CD4-positive, alpha-beta T cell treated with Interleukin-21 for 1 hour (primary cell): Measurements from ENCODE around the gene HDAC4.
"Not testable (repeated sequence)": the region's sequence is repeated elsewhere in the genome, so short reads cannot be mapped to it uniquely, and the experiment has no call there.

Experiments
- DNase-seq: peaks from one replicate; pipeline ENCODE4 v3.0.0-alpha.2; 2020

The HDAC4 gene

DNA sequence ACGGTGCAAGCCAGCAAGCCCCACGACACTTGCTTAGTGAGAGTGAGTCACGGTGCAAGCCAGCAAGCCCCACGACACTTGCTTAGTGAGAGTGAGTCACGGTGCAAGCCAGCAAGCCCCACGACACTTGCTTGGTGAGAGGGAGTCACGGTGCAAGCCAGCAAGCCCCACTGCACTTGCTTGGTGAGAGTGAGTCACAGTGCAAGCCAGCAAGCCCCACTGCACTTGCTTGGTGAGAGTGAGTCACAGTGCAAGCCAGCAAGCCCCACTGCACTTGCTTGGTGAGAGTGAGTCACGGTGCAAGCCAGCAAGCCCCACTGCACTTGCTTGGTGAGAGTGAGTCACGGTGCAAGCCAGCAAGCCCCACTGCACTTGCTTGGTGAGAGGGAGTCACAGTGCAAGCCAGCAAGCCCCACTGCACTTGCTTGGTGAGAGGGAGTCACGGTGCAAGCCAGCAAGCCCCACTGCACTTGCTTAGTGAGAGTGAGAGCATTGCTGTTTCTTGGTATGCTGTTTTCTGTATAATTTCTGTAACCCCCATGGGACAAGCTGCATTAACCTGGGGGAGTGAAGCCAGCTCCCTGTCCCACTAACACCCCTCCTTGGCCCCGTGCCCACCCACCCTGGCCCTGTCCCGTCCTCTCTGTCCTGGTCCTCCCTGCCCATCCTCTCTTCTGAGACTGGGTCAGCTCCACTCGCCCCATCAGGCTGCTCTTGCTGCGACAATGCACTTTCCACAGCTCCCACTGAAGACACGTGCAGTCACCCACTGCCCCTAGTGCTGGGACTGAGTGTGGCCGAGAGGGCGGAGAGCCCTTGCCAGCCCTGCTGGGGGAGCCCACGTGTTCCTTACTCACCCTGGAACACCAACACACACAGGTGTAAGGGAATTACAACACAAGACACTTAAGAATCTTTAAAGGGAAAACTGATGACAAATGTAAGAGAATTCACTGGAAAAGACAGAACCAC, 331.2 kb downstream of the HDAC4 start:
- DNase-seq, result not testable (repeated sequence)

DNA sequence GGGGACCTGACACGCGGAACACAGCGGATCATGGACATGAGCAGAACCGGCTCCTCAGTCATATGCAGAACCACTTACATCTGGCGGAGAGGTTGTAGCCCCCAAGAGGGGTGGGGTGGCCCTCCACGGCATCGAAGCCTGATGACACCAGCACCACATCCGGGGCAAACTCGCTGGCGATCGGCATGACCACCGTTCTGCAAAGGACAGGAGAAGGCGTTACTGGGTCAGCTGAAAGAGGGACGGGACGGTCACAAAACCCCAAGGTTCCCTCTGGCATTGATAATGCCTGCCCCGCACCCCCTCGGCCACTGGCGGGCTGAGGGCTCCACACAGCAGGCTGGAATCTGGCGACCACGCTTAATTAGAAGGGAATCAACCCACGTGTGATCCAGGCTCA, 332.4 kb downstream of the HDAC4 start:
- DNase-seq, result no peak

DNA sequence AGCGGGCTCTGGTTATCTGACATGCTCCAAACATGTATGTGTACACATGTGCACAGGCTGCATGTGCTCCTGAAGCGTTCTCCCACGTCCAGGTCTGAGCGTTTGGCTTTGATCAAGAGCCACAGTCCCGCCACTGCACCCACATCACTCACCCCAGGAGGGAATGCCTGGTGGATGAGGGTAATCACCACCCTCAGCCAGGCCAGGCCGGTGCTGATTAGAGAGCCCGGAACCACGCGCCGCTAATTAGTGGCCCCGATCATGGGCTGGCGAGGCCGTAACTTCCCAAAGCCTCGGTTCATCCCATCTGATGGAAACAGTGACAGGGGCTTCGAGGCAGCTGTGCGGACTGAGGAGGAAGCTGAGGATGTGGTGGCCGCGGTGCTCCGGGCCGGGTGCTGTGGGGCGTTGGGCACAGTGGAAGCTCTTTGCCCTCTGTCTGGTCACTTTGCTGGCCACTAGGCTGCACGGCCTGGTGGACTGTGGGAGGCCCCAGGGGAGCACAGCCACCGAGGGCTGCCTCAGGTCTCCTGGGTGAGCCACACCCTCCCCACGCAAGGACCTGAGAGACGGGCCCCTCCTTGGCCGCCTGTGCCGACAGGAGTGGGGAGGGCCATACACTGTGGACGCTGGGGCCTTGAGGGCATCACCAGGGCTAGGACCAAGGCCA, 333.5 kb downstream of the HDAC4 start:
- no peak for DNase-seq

DNA sequence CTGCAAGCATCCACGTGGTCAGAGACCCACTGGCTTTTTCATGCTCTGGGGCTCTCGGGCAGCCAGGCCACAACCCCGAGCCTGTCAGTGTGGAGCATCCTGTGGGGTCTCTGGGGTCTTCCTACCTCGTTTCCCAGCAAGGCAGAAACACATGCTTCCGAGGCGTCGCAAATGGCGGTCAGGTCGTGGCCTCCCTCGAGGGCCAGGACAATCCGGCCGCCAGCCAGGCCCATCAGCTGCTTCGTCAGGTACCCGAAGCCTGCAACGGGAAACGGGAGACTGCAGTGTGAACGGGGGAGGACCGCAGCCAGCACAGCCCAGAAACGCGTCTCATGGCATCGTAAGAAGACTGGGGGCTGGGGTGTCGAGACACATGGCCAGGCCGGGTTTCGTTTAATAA, 334.2 kb downstream of the HDAC4 start:
- no peak for DNase-seq

DNA sequence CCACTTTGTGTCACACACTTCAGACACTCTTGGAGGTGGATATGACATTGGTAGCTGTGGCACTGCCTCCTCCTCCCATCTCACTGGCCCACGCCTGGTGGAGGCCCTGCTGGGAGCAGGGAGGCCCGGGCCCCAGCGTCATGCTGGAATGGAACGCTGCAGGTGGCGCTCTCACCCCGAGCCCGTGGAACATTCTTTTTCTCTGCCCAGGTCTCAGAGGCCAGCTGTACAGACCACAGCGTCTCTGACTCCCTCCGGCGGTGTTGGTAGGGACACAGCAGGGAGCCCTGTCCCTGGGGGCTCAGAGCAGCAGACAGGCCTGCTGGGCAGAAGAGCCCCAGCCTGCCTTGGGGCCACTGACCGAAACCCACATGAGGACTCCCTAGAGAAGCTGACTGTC, 334.9 kb downstream of the HDAC4 start:
- DNase-seq, result no peak

DNA sequence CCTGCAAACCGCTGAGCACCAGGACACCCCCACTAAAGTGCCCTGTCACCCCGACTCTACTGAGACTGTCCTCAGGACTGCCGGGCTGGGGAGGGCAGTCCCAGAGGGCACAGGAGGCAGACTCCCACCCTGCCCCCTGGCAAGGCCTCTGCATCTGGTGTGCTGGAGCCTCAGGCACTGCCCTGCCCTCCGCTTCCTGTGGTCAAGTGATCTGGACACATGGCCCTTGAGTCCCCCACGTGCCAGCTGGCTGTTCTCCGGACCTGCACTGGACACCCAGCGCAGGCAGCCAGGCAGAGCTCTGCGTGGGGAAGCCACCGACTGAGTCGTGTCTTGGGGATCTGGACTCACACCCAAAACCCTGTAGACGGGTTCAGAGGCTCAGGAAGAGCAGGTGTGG, 335.3 kb downstream of the HDAC4 start:
- no peak for DNase-seq

DNA sequence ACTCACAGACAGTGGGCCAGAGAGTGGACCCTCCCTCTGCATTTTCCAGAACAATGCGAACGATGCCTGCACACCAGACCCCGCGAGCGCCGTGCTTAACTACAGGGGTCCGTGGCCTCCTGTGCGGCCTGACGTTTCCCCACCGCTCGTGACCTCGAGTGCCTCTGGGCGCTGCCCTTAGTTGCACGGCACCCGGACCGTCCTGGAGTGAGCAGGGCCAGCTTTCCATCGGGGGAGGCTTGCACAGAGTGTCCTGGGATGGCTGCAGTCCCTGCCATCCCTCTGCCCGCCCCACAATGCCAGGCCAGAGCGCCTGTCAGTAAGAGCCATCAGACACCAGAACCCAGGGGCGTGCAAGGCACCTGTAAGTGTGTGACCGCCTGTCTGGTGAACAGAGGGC, 335.9 kb downstream of the HDAC4 start:
- DNase-seq, result no peak

DNA sequence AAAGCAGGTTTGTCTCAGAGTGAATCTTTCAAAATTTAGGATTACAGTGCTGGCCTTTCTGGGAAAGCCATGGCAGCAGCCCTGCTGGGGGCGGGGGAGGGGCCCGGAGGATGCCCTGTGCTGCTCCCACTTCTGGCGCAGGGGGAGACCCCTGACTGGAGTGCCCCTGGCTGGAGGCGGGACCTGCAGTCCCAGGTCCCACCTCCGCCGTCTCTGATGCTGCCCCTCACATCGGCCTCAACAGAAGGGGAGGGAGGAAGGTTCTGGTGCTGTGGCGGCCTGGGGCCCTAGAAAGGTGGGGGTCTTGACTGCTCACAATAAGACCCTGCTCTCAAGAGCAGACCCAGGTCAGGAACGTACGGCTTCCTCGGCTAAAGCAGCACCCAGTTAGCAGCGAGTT, 336.6 kb downstream of the HDAC4 start:
- DNase-seq, result no peak

DNA sequence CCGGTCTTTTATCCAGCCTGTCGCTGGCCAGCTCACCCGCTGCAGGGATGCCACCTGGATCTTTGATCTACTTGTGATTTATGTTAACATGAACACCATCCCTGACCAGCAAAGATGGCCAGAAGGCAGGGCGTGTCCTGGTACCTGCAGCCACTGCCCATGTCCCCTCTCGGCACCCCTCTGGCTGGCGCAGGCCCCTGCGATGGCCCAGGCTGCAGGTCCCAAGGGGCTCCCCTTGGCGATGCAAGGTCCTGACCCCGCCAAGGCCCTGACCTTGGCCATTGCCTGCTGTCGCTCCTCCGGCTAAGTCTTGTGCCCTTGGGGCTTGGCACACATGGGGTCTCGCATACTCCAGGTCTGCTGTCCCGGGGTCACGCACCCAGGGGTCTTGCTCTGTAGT, 338.1 kb downstream of the HDAC4 start:
- DNase-seq, result no peak

DNA sequence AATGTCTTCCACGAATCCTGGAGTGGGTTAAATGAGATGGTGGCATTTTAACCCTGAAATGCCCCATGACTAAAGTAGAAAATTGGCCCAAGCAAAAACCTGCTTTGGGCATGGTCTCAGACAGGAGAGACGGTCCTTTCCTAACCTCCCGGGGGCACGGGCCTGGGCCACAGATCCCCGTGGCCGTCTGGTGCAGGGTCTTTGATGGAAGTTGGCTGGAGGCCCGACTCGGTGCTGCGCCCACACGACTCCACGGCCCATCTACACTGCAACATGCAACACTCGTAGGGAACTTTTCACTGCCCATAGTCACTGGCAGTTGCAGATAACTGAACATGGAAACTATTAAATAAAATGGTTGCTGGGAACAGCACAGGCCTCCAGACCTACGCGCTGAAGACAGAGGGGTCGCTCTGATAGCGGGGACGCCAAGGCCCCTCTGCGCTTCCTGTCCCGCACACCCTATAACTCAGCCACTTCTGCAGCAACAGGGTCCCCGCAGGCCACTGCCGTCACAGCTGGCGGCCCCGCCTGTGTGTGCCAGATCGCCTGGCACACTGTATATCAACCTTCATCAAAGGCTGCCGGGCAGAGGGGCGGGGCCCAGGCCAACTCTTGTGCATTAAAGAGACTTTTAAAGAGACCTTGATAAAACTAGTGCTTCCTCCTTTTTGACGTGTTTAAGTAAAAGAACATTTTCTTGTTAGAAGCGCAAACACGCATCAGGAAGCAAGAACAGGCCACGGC, 338.8 kb downstream of the HDAC4 start:
- no peak for DNase-seq

DNA sequence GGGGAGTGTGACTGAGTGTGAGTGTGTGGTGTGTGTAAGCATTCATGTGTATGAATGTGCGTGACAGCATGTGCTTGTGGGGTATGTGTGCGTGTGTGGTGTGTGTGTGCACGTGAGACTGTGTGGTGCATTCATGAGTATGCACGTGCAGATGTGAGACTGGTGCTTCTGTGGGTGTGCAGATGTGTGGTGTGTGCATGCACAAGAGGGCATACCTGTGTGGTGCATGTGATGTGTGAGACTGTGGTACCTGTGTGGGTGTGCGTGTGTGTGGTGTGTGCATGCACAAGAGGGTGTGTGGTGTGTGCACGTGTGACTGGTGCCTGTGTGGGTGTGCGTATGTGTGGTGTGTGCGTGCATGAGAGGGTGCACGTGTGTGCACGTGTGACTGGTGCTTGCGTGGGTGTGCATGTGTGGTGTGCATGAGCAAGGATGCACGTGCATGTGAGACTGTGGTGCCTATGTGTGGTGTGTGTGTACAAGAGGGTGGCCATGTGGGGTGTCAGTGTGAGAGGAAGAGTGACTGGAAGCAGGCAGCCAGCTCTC, 339.6 kb downstream of the HDAC4 start:
- no peak for DNase-seq

DNA sequence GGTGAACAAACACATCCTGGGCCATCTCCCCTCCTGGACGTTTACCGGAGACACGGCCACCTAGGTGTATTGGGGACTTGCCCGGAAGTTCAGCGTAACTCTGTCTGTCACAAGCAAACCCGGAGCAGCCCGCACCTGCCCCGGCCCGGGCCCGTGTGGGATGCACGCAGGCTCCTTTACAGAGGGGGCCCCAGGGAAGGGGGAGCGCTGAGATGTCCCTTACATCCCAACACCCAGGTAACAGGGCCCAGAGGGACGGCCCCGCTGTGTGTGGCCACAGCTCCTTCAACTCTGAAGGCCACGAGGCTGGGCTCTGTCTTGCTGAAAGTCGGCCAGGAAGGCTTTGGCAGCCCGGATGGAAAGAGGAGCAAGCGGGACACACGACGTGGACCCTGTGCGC, 340.1 kb downstream of the HDAC4 start:
- DNase-seq, result no peak

DNA sequence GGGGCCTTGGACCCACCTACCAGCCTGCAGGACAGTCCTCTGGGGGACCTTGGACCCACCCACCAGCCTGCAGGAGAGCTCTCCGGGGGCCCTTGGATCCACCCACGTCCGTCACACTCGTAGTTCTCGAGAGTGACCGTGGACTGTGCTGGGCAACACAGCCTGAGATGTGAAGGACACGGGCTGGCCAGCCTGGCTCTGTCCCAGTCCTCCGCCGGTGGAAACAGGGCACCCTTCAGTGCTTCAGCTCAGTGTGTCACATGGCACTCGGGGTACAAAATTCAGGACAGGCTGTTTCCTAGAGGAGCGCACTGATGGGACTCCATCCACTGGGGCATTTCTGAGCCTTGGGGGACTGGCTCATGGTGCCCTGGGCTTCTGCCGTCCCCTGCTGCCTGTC, 341.0 kb downstream of the HDAC4 start:
- DNase-seq, result no peak

DNA sequence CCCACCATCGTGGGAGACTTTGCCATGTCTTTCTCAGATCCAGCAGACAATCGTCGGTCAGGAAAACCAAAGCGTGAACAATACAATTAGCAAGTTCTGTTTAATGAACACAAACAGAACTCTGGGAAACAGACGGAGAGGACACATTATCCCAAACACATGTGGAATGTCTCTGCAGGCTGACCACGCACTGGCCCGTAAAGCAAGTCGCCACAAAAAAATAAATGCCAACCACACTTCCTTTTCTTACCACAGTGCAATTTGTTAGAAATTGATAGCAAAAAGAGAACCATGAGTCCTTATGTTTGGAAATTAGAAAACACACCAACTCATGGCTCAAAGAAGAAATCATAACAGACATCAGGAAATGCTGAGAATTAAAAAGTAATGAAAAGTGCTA, 342.1 kb downstream of the HDAC4 start:
- DNase-seq, result no peak

DNA sequence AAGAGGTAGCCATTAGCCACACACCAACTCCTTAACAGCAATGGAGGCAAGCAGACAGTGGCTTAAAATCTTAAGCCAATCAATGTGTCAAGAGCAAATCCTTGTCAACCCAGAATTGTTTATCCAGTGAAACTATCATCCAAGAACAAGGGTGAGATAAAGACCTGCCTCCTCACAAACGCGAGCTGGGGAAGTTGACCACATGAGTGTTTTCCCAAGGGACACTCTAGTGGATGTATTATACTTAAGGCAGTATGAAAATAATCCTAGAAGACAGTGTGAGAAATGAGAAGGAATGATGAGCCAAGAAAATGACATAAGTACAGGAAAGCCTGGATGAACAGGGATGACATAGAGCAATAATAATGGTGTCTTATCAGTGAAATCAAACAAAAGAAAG, 343.3 kb downstream of the HDAC4 start:
- DNase-seq, result no peak

DNA sequence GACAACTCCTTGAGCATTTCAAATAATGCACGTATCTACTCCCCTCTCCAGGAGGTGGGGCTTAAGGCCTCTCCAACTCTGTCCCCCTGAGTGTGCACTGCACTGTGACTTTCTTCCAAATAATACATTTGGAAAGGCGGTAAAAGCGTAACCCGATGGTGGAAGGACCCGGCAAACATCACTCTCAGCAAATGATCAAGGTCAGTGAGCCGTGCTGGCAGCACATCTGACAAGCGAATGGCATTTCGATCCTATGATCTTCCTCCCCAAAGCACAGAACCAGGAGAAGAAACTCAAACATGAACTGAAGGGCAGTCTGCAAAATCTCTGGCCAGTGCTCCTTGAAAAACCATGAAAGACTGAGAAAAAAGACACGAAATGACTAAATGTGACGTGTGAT, 344.2 kb downstream of the HDAC4 start:
- no peak for DNase-seq

DNA sequence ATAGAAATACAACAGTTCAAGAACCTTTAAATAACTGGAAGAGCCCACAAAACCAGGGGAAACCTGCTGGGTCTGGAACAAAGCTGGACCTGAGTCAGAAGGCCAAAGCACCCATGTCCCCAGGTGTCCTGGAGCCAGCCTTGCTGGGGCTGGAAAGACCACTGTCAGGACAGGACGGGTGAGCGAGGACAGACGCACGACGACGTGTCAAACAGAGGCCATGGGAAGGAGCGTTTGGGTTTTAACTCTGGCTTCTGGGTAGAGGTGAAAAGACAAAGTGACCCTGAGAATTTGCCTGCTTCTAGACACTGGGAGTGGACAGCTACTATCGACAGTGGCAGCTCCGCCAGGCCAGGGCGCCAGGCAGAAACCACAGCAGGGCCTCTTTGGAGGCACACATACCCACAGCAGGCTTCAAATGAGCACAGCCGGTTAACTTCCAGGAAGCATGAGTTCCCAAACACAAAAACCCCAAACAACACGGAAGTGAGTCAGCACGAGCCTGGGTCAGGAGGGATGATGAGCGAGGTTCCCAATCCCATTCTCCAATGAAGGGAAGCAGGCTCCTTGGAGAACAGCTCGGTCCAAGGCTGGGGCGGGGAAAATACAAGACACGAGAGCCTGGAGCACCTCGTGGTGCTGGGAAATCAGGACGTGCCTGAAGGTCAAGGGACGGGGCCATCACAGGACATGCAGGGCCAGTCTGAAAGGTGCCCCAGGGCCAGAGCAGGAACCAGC, 344.9 kb downstream of the HDAC4 start:
- no peak for DNase-seq

DNA sequence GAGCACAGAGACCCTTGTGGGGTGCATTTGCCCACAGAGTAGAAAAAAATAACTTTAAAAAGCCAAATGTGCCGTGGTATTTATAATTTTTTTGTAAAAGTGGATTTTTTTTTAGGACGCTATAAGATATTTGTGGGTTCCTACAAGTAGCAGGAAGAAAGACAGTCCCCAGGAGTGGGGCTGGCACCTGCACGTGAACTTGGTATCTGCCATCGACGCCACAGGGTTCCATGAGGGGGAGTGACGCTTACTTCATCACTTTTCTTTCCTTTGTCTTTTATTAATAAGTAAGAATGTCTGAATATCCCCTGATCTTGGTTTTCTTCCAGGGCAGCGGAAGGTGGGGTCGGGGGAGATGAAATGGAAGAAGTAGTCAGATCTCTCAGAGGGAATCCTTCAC, 345.9 kb downstream of the HDAC4 start:
- DNase-seq, result no peak

DNA sequence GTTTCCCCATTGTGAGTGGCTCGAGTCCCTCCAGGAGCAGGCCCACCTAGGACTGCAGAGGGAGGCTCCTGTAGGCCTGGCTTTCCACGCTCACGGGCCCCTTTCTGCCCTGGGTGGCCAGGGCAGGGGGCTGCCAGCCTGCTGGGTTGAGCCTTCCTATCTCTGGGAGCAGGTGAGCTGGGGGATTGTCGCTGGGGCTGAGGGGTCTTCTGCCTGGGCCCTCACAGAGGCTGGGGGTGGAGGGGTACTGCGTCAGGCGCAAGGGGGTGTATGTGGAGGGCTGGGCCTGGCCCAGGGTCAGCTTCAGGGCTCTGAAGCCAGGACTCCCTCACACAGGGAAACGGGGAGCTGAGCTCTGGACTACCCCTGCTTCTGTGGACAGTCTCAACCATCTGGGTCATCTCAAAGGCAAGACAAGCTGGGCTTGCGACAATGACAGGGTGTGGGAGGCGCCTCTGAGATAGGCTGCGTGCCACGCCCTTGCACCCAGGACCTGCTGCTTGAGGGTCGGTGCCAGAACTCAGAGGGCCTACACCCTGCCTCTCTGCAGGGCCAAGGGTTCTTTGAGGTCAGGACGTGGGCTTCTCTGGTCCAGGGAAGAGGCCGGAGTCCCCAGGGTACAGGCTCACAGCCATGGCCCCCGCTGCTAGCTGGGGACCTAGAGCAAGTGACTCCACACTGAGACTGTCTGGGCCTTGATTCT, 346.9 kb downstream of the HDAC4 start:
- no peak for DNase-seq

DNA sequence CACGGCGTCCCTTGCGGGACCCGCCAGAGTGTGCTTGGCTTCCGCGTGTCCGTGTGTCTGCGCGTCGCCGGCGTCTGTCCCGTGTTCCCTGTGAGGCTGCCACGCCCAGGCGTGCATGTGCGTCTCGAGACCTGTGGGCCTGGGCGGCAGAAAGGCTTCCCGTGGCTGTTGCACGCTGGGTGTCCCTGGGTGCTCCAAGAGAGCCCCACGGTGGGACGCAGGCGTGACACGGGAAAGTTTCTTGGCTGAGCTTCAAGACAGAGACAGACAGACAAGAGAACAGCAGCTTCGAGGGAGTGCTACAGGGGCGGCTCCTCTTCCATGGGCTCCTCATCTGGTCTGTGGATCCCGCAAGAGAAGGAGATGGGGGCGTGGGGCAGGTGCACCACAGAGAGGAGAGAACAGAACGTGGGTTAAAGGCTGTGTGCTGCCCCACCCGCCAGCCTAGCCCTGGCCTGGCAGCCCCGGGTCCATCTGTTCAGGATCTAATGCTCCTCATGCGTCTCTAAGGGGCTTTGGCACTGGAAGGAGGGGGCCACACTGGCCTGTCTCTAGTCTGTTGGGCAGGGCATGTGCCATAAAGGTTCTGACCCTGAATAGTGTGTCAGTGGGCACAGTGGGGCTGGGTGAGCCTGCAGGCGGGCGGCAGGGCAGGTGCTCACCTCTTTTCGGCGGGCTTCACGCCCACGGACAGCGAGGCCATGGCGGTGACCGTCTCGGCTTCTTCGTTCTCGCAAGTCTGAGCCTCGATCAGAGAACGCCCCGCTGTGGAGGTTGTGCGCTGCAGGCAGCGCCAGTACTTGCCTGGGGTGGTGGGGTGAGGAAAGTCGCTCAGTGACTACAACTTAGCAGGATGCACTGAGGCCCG, 347.8 kb downstream of the HDAC4 start:
- no peak for DNase-seq

DNA sequence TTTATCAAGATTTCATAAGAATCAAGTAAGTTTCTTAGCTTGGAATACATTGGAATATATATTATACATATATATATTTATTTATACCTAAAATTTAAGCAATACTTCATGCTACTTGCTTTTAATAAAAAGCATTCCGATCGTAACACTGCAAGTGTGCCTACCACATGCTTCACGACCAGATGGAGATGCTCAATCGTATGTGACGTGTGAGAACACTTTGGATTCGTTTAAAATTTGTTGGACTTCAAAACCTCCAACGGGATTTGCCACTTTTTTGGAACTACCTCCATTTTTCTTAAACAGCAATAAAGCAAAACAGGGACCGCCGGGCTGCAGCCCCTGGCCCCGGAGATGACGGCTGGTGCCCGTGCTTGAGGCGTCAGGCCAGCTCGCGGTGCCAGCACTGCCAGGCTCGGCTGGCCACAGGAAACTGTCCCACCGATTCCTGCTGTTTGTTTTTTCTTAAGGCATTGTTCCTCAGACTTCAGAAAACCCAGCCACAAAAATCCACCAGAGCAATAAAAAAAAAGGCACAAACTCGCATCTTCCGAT, 348.9 kb downstream of the HDAC4 start:
- no peak for DNase-seq
